SK-N-MC (cell line): ENCODE results near the gene C1QL2.

ENCODE experiments used
- EZH2 ChIP-seq: fragments of 200-600 bp; sonication (generic); IDR thresholded peaks from one replicate; pipeline ENCODE4 v1.6.1; 2017; ENCODE audit warnings: antibody characterized with exemption
- POLR2AphosphoS5 ChIP-seq: IDR thresholded peaks from 2 replicates; pipeline ENCODE4 v1.6.1; 2012; ENCODE audit warnings: mild to moderate bottlenecking, low read depth, low read length, borderline replicate concordance

GRCh38 chr2:119106301-119106897 is 52.2 kb downstream of the C1QL2 start:
- no peak for TF ChIP-seq POLR2AphosphoS5
- no peak for TF ChIP-seq EZH2
